PC-3 (cell line): ENCODE results near the gene INVS. TPM values are rescaled to one million over a fixed set of nuclear protein-coding genes. Genes with fewer than 3 reads are reported as not detected.

Experiments used
- ATAC-seq: fragments of 200-7000 bp; cut with Tn5 transposase; 2 replicates; pipeline ENCODE4 v1.9.1; 2020; ENCODE audit warnings: mild to moderate bottlenecking, moderate library complexity
- BruUV-seq: library from RNA; stranded (reverse); fragments of 400-500 nt; replicated peaks from 2 replicates; lab custom pipeline; 2021; lab: Mats Ljungman, UMichigan
- CTCF ChIA-PET: fragments of 300-600 bp; sonication (Branson Sonifier 250); formaldehyde crosslinking; loops from one replicate; lab custom pipeline; 2022; ENCODE audit warnings: antibody characterized with exemption; lab: Charles Lee
- POLR2A ChIA-PET: fragments of 300-600 bp; sonication (Branson Sonifier 250); formaldehyde crosslinking; loops from one replicate; lab custom pipeline; 2022; ENCODE audit warnings: antibody characterized with exemption; ENCODE audit not compliant: unreplicated experiment; lab: Charles Lee
- DNase-seq: peaks from one replicate; pipeline ENCODE4 v3.0.0-alpha.2; 2015
- H2AFZ ChIP-seq: fragments of 300-600 bp; sonication (generic); 2 replicates; pipeline ENCODE4 v1.6.0; 2016; ENCODE audit warnings: antibody characterized with exemption, low read length
- H3F3A ChIP-seq: fragments of 300-600 bp; sonication (generic); one replicate; pipeline ENCODE4 v1.6.0; 2017; ENCODE audit warnings: antibody characterized with exemption, low read length, control low read depth, mild to moderate bottlenecking; ENCODE audit not compliant: unreplicated experiment
- H3K27ac ChIP-seq: fragments of 300-600 bp; sonication (generic); 2 replicates; pipeline ENCODE4 v1.5.1; 2016; ENCODE audit warnings: mild to moderate bottlenecking, low read length
- H3K27me3 ChIP-seq: fragments of 300-600 bp; sonication (generic); 2 replicates; pipeline ENCODE4 v1.6.1; 2016; ENCODE audit warnings: low read length, mixed read lengths
- H3K36me3 ChIP-seq: fragments of 300-600 bp; sonication (generic); 2 replicates; pipeline ENCODE4 v1.6.1; 2016; ENCODE audit warnings: low read depth, mixed run types, low read length, mixed read lengths
- H3K4me1 ChIP-seq: fragments of 300-600 bp; sonication (generic); 2 replicates; pipeline ENCODE4 v1.5.1; 2016; ENCODE audit warnings: low read length; ENCODE audit not compliant: insufficient read depth
- H3K4me2 ChIP-seq: fragments of 300-600 bp; sonication (generic); 2 replicates; pipeline ENCODE4 v1.6.0; 2016; ENCODE audit warnings: low read length
- H3K4me3 ChIP-seq: fragments of 300-600 bp; sonication (generic); 2 replicates; pipeline ENCODE4 v1.5.1; 2016; ENCODE audit warnings: mild to moderate bottlenecking, low read length, mixed read lengths
- H3K79me2 ChIP-seq: fragments of 300-600 bp; sonication (generic); 2 replicates; pipeline ENCODE4 v1.6.1; 2017; ENCODE audit warnings: low read length, mixed read lengths
- H3K9ac ChIP-seq: fragments of 300-600 bp; sonication (generic); 2 replicates; pipeline ENCODE4 v1.6.0; 2016; ENCODE audit warnings: mild to moderate bottlenecking, low read length
- H3K9me2 ChIP-seq: fragments of 300-600 bp; sonication (generic); replicated peaks from 2 replicates; pipeline ENCODE4 v1.6.1; 2016; ENCODE audit warnings: mixed run types, low read length, mixed read lengths
- H3K9me3 ChIP-seq: fragments of 300-600 bp; sonication (generic); 2 replicates; pipeline ENCODE4 v1.6.1; 2016; ENCODE audit warnings: low read length, mixed read lengths
- H4K20me1 ChIP-seq: fragments of 300-600 bp; sonication (generic); 2 replicates; pipeline ENCODE4 v1.6.1; 2016; ENCODE audit warnings: low read length, mixed read lengths
- EZH2 ChIP-seq: fragments of 300-600 bp; sonication (generic); IDR thresholded peaks from one replicate; pipeline ENCODE4 v1.6.1; 2017; ENCODE audit warnings: antibody characterized with exemption, mild to moderate bottlenecking, low read length; ENCODE audit not compliant: unreplicated experiment
- EZH2phosphoT487 ChIP-seq: fragments of 300-600 bp; sonication (generic); IDR thresholded peaks from 2 replicates; pipeline ENCODE4 v1.6.1; 2018; ENCODE audit warnings: mild to moderate bottlenecking, antibody characterized with exemption, low read length, borderline replicate concordance
- intact Hi-C: fragments of 100-400 bp; cut with micrococcal nuclease; formaldehyde crosslinking; loops from 2 replicates; pipeline ENCODE4 v1.9.0; 2023
- total RNA-seq: library from RNA; depleted of rRNA; stranded (reverse); fragments of >200 nt; gene quantifications from 2 replicates; pipeline ENCODE4 v1.2.3, GENCODE V29; 2014
- TF ChIP-seq, protein P1 (sequence below): fragments of 300-600 bp; sonication (generic); conservative IDR thresholded peaks from 2 replicates; pipeline ENCODE4 v1.5.1; 2017; ENCODE audit warnings: antibody characterized with exemption, low read depth, mild to moderate bottlenecking, low read length

The INVS gene
- total RNA-seq, 1 experiment from 2014 or later: 8.9 TPM

GRCh38 chr9:100267211-100267610, 168.2 kb downstream of the INVS start:
- Histone ChIP-seq H3K27me3 (no peaks in the 10 kb centered on the region), H3K79me2 (no peaks in the 10 kb centered on the region), H4K20me1 (no peaks in the 10 kb centered on the region), H3K27ac (no peak overlapping the region), H3K9ac (no peak overlapping the region), H3K4me2 (no peak overlapping the region), H3K9me2 (no peaks in the 10 kb centered on the region), H3K9me3 (no peaks in the 10 kb centered on the region), H3K4me1 (no peaks in the 10 kb centered on the region), H3F3A (no peaks in the 10 kb centered on the region), H3K4me3 (no peak overlapping the region), H3K36me3 (no peaks in the 10 kb centered on the region), H2AFZ (no peak overlapping the region)
- intact Hi-C loops: no loop called here
- no TSS peak for BruUV-seq
- ChIA-PET POLR2A (no interaction called here), CTCF (no interaction called here)
- no peak for DNase-seq
- ATAC-seq: no peak
- TF ChIP-seq, protein P1, sequence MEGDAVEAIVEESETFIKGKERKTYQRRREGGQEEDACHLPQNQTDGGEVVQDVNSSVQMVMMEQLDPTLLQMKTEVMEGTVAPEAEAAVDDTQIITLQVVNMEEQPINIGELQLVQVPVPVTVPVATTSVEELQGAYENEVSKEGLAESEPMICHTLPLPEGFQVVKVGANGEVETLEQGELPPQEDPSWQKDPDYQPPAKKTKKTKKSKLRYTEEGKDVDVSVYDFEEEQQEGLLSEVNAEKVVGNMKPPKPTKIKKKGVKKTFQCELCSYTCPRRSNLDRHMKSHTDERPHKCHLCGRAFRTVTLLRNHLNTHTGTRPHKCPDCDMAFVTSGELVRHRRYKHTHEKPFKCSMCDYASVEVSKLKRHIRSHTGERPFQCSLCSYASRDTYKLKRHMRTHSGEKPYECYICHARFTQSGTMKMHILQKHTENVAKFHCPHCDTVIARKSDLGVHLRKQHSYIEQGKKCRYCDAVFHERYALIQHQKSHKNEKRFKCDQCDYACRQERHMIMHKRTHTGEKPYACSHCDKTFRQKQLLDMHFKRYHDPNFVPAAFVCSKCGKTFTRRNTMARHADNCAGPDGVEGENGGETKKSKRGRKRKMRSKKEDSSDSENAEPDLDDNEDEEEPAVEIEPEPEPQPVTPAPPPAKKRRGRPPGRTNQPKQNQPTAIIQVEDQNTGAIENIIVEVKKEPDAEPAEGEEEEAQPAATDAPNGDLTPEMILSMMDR: no peak
- TF ChIP-seq EZH2phosphoT487: no peak

DNA sequence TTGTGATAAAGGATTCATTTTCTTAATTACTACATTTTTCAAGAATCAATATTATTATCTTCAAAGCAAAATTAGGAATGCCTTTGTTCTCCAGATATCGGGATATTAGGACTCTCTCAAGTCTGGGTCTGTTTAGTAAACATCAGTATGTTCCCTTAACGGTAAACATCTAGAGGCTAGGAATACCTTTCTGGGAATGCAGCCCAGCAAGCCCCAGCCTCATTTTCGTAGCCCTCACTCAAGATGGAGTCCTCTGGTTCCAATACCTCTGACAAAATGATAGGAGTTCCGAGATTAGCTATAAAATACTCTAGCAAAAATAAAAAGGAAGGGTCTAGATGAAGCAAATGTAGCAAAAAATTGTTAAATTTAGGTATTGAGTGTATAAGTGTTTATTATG, 169.2 kb downstream of the INVS start:
- Histone ChIP-seq H3K27me3 (no peaks in the 10 kb centered on the region), H3F3A (no peaks in the 10 kb centered on the region)
- CTCF ChIA-PET: no interaction called here

DNA sequence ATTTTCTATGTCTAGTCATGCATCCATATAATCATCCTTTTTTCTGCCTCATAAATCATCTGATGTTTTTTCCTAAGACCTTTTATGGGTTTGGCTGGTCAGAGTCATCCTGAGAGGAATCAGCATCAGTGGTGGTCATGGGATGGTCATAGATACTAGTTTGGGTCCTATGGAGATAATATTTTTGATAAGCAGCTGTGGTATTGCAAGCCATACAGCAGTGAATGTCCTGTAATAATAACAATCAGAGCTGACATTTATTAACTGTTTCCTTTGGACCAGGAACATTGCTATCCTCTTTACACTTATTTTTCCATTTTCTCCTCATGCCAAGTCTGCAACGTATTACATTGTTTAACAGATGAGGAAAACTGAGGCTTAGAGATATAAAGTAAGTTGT, 170.6 kb downstream of the INVS start:
- Histone ChIP-seq H3K4me3 (no peak overlapping the region), H3F3A (no peaks in the 10 kb centered on the region), H3K27me3 (no peaks in the 10 kb centered on the region), H3K27ac (no peak overlapping the region), H3K9me3 (no peaks in the 10 kb centered on the region), H3K9me2 (no peaks in the 10 kb centered on the region), H3K79me2 (no peaks in the 10 kb centered on the region), H3K4me2 (no peak overlapping the region), H4K20me1 (no peaks in the 10 kb centered on the region), H3K9ac (no peak overlapping the region), H3K4me1 (no peaks in the 10 kb centered on the region), H2AFZ (no peak overlapping the region), H3K36me3 (no peaks in the 10 kb centered on the region)
- BruUV-seq: no TSS peak
- no peak for DNase-seq
- no peak for TF ChIP-seq EZH2phosphoT487
- no peak for TF ChIP-seq EZH2
- TF ChIP-seq, protein P1: no peak
- ATAC-seq: no peak
- POLR2A ChIA-PET: no interaction called here
- CTCF ChIA-PET: interaction anchor here (0.6 kb wide), 1 partner anchor 19 kb away, joined by 3 read pairs; no protein-coding TSS in a partner anchor
- intact Hi-C loops: no loop called here

More for the DNA sequence above, 169.2 kb downstream of the INVS start:
- Histone ChIP-seq H3K36me3 (no peaks in the 10 kb centered on the region), H3K4me2 (no peak overlapping the region), H4K20me1 (no peaks in the 10 kb centered on the region), H3K27ac (no peak overlapping the region), H3K79me2 (no peaks in the 10 kb centered on the region), H3K4me3 (no peak overlapping the region), H3K9me3 (no peaks in the 10 kb centered on the region), H3K9ac (no peak overlapping the region), H2AFZ (no peak overlapping the region), H3K9me2 (no peaks in the 10 kb centered on the region), H3K4me1 (no peaks in the 10 kb centered on the region)
- DNase-seq (no peak), ATAC-seq (no peak)
- POLR2A ChIA-PET: no interaction called here
- TF ChIP-seq EZH2 (no peak), EZH2phosphoT487 (no peak)
- TF ChIP-seq, protein P1: no peak
- BruUV-seq: no TSS peak
- intact Hi-C loops: no loop called here
